Measurements from ENCODE around the gene SLC22A16.

DNA sequence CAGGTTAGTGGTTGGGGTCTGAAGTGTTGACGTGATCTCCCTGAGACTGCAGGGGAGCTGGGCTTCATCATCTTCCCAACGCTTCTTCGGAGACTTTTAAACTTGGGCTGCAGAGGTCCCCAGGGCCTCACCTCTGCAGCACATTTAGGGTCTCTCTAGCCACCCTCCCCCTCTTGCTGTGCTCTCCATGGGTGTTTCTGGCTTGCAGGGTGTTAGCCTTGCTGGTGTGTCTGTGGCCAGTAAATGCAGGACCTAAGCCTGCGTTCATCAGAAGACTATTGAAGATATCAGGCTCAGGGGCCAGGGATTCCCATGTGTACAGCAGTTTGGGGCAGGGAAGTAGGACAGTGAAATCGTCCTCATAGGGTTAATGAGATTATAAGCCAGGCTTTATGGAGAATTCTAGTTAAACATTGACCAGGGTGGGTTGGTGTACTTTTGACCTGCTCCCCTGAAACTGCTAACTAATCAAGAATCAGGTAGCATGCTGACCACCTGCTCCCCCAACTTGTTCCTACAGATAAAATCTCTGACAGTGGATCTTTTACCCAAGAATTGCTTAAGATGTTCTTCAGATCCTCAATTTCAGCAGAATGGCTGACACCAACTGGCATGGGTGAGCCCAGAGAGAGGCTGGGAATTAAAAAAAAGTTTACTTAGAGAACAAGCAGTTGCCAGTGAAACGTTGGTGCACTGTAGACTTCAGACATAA is 57.2 kb downstream of the SLC22A16 start:
- TF ChIP-seq POLR2A (IDR thresholded peaks at IDR 0.05; ENCODE audit: low read depth, low read length) (no peak), POLR2AphosphoS5 (IDR thresholded peaks at IDR 0.05; ENCODE audit: low read depth, low read length) (no peak), TAF1 (IDR thresholded peaks at IDR 0.05; ENCODE audit: borderline replicate concordance, low read depth, low read length) (no peak)
